Adipocyte (in vitro differentiated cells): ENCODE measurements around the gene UGP2.
A peak's percentile ranks its signal among the peaks of the same experiment; 100 is the strongest.

Experiments used
- DNase-seq: peaks from one replicate; pipeline ENCODE4 v3.0.0-alpha.2; 2015; ENCODE audit warnings: low read depth
- H3K27me3 ChIP-seq: replicated peaks from 2 replicates; pipeline ENCODE4 v1.7.0; 2013; ENCODE audit warnings: mild to moderate bottlenecking, low read length, moderate library complexity; ENCODE audit not compliant: control insufficient read depth, insufficient read depth
- H3K36me3 ChIP-seq: 2 replicates; pipeline ENCODE4 v1.7.0; 2013; ENCODE audit warnings: low read length, mild to moderate bottlenecking, moderate library complexity; ENCODE audit not compliant: control insufficient read depth, insufficient read depth, severe bottlenecking
- H3K4me1 ChIP-seq: 2 replicates; pipeline ENCODE4 v1.7.0; 2013; ENCODE audit warnings: mild to moderate bottlenecking, low read length, moderate library complexity; ENCODE audit not compliant: control insufficient read depth, insufficient read depth
- H3K4me3 ChIP-seq: 2 replicates; pipeline ENCODE4 v1.7.0; 2013; ENCODE audit warnings: mild to moderate bottlenecking, low read length, moderate library complexity
- H3K9ac ChIP-seq: 2 replicates; pipeline ENCODE4 v1.7.0; 2013; ENCODE audit warnings: mild to moderate bottlenecking, low read length, moderate library complexity
- H3K9me3 ChIP-seq: 2 replicates; pipeline ENCODE4 v1.7.0; 2013; ENCODE audit warnings: mild to moderate bottlenecking, low read length, moderate library complexity; ENCODE audit not compliant: control insufficient read depth

The UGP2 gene

DNA sequence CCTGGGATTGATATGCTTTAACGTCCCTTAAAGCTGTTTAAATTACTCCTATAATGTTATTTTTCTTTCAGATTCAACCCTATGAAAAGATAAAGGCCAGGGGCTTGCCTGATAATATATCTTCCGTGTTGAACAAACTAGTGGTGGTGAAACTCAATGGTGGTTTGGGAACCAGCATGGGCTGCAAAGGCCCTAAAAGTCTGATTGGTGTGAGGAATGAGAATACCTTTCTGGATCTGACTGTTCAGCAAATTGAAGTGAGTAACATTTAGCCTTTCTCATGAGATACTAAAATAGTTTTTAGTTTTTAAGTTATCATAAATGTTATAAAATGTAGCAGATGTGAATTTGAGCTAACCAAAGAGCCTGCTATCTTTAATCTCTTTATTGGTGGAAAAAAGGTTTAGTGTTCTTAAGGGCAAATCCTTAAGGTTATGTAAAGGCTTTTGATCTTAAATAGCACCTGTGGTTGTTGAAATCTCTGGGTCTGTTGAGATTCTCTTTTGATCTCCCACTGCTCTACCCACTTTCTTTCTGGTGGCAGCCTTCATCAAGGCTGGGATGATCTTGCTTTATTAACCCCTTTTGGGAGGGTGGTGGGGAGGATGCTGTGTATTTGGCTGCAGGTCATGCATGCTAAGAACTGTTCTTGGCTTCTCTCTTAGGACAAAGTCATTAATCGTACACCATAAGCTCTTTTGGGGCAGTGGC, 40.9 kb downstream of the UGP2 start:
- H3K9ac ChIP-seq, result no peak overlapping the region
- no peak overlapping the region for H3K4me3 ChIP-seq
- H3K4me1 ChIP-seq, result peaks cover 3% of the 10 kb centered on the region
- H3K27me3 ChIP-seq, result no peaks in the 10 kb centered on the region
- H3K9me3 ChIP-seq, result no peaks in the 10 kb centered on the region
- DNase-seq, result no peak
- H3K36me3 ChIP-seq, result peaks cover 89% of the 10 kb centered on the region

- peaks cover 8% of the 10 kb centered on the region for H3K4me1 ChIP-seq
- no peak for DNase-seq
- no peak overlapping the region for H3K9ac ChIP-seq
- no peaks in the 10 kb centered on the region for H3K9me3 ChIP-seq
- H3K27me3 ChIP-seq, result no peaks in the 10 kb centered on the region
- no peak overlapping the region for H3K4me3 ChIP-seq
- H3K36me3 ChIP-seq, result peaks cover 99% of the 10 kb centered on the region
Observed at GRCh38 chr2:63886445-63886844, 44.7 kb downstream of the UGP2 start.

GRCh38 chr2:63888053-63888452, 46.4 kb downstream of the UGP2 start:
- Histone ChIP-seq H3K9me3 (no peaks in the 10 kb centered on the region), H3K9ac (no peak overlapping the region), H3K4me1 (peaks cover 15% of the 10 kb centered on the region), H3K36me3 (peaks cover 99% of the 10 kb centered on the region), H3K27me3 (no peaks in the 10 kb centered on the region), H3K4me3 (no peak overlapping the region)
- DNase-seq, result no peak

DNA sequence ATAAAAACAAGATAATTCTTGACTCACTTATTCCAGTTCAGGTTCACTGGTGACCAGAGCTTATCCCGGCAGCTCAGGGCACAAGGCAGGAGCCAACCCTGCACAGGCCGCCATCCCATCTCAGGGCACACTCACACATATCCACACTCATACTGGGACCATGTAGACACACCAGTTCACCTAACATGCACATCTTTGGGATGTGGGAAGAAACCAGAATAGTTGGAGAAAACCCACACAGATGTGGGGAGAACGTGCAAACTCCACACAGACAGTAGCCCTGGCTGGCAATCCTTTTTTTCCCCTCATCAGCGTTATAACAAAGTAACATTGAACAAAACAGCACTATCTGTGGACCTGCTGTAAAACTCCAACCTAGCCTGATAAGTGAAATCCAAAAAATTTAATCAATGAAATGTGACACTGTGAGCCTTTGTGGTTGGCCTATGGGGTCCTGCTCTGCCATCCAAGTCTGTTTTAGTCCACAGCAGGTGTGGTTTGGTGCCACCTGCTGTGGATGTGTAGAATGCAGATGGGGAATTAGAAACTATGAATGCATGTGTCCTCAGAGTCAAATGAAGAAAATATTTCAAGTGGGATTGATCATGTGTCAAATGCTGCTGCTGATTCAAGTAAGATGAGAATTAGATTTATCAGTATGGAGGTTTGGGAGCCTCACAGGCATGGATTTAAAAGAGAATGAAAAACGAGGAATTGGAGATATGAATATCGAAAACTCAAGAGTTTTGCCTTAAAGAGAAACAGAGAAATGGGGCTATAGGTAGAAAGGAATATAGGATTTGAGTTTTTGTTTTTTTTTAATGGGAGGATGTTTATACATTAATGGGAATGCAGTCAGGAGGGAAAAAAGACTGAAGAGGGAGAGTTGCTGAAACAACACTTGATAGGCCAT, 47.0 kb downstream of the UGP2 start:
- Histone ChIP-seq H3K9ac (peak overlapping the region; percentile 20), H3K27me3 (no peaks in the 10 kb centered on the region), H3K4me1 (peaks cover 15% of the 10 kb centered on the region), H3K4me3 (no peak overlapping the region), H3K9me3 (no peaks in the 10 kb centered on the region), H3K36me3 (peaks cover 98% of the 10 kb centered on the region)
- peak; percentile 57 for DNase-seq

GRCh38 chr2:63890678-63891077, 49.0 kb downstream of the UGP2 start:
- Histone ChIP-seq H3K27me3 (no peaks in the 10 kb centered on the region), H3K4me3 (no peak overlapping the region), H3K4me1 (peaks cover 15% of the 10 kb centered on the region), H3K36me3 (peaks cover 94% of the 10 kb centered on the region), H3K9me3 (no peaks in the 10 kb centered on the region), H3K9ac (no peak overlapping the region)
- DNase-seq, result no peak

- H3K36me3 ChIP-seq, result peaks cover 92% of the 10 kb centered on the region
- H3K4me3 ChIP-seq, result no peak overlapping the region
- DNase-seq, result no peak
- peaks cover 15% of the 10 kb centered on the region for H3K4me1 ChIP-seq
- no peak overlapping the region for H3K9ac ChIP-seq
- H3K27me3 ChIP-seq, result no peaks in the 10 kb centered on the region
- no peaks in the 10 kb centered on the region for H3K9me3 ChIP-seq
Observed at GRCh38 chr2:63891488-63892030, 49.9 kb downstream of the UGP2 start.

GRCh38 chr2:63893163-63893562, 51.5 kb downstream of the UGP2 start:
- no peak overlapping the region for H3K4me3 ChIP-seq
- H3K9me3 ChIP-seq, result no peaks in the 10 kb centered on the region
- no peaks in the 10 kb centered on the region for H3K27me3 ChIP-seq
- H3K4me1 ChIP-seq, result peaks cover 14% of the 10 kb centered on the region
- no peak overlapping the region for H3K9ac ChIP-seq
- H3K36me3 ChIP-seq, result peaks cover 93% of the 10 kb centered on the region
- DNase-seq, result no peak

- no peaks in the 10 kb centered on the region for H3K9me3 ChIP-seq
- peaks cover 18% of the 10 kb centered on the region for H3K4me1 ChIP-seq
- no peak for DNase-seq
- no peaks in the 10 kb centered on the region for H3K27me3 ChIP-seq
- no peak overlapping the region for H3K9ac ChIP-seq
- no peak overlapping the region for H3K4me3 ChIP-seq
- peaks cover 92% of the 10 kb centered on the region for H3K36me3 ChIP-seq
Observed at GRCh38 chr2:63894167-63894566, 52.5 kb downstream of the UGP2 start.

DNA sequence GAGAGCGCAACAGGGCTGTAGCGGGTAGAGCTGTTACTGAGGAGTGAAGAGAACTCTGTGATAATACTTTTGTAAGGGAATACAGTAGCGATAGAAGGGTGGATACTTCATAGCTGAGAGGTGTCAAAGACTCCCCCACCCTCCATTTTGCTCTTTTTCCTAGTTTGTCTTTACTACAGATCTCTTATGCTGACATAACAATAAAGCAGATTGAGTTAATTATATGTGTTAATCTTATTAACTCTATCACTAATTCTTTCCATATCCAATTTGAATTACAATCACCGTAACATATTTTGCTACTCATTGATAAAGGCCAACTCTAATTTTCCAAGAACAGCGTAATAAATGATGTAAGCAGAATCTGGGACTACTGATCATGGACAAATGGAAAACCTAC, 57.1 kb downstream of the UGP2 start:
- Histone ChIP-seq H3K9me3 (peaks cover 18% of the 10 kb centered on the region), H3K36me3 (peaks cover 75% of the 10 kb centered on the region), H3K27me3 (no peaks in the 10 kb centered on the region), H3K4me3 (no peak overlapping the region), H3K9ac (no peak overlapping the region), H3K4me1 (peaks cover 13% of the 10 kb centered on the region)
- DNase-seq, result no peak

DNA sequence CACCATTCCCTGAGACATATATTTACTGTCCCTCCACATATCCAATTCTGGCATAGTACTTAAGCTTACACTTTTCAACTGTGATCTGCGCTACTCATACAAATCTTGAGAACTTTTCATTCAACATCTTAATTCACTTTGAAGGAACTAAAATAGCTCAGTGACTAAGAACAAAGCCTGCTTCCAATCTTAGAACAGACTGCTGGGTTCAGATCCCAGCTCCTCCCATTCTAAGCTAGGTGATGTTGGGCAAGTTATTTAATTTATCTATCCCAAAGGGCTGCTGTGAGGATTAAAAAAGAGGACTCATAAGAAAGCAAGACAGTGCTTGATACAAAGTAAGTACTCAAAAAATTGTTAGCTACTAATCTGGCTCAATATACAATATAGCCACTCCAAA, 57.9 kb downstream of the UGP2 start:
- H3K36me3 ChIP-seq, result peaks cover 67% of the 10 kb centered on the region

GRCh38 chr2:63902149-63902548, 60.5 kb downstream of the UGP2 start:
- Histone ChIP-seq H3K9ac (no peak overlapping the region), H3K9me3 (peaks cover 18% of the 10 kb centered on the region), H3K27me3 (no peaks in the 10 kb centered on the region), H3K4me1 (peaks cover 18% of the 10 kb centered on the region), H3K4me3 (no peak overlapping the region), H3K36me3 (peaks cover 64% of the 10 kb centered on the region)
- no peak for DNase-seq

More for the DNA sequence above, 57.9 kb downstream of the UGP2 start:
- Histone ChIP-seq H3K4me1 (peaks cover 16% of the 10 kb centered on the region), H3K9ac (no peak overlapping the region), H3K27me3 (no peaks in the 10 kb centered on the region), H3K9me3 (peaks cover 18% of the 10 kb centered on the region), H3K4me3 (no peak overlapping the region)
- DNase-seq, result no peak
